Ecto neural progenitor cell (in vitro differentiated cells): ENCODE measurements around the gene NHLRC4.

ENCODE experiments used
- DNase-seq: peaks from one replicate; pipeline ENCODE4 v3.0.0-alpha.2; 2018; ENCODE audit warnings: low spot score

Gene NHLRC4

DNA sequence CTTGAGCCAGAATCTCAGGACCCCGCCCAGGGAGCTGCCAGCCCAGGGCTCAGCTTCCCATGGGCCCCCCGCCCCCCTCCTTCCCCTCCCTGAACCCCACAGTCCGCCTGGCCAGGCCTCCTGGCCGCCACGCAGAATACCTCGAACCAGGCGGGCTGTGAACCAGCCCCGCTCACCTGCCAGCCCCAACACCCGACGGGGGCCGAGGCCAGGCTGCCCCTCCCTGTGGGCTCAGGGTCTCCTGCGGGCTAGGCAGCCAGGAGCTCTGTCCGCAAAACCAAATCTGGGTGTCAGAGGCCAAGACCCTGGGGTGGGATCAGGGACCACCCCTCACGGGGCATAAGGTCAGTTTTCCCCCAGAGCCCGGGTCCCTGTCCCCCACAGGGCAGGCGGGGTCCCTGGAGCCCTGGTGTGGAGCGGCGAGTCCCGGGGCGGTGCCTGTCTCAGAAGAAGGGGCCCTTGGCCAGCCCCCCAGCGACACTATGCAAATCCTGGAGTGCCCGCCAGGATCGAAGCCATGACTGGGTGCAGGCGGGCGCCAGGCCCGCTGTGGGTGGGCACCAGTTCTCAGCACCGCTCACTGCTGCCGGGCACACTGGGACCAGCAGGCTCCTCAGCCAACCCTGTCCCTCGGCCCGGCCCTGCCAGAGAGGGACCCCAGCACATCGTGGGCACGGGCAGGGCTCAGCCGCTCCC lies 13.1 kb upstream of the NHLRC4 start:
- no peak for DNase-seq

- DNase-seq, result no peak
Observed at GRCh38 chr16:554297-554621, 12.5 kb upstream of the NHLRC4 start.

DNA sequence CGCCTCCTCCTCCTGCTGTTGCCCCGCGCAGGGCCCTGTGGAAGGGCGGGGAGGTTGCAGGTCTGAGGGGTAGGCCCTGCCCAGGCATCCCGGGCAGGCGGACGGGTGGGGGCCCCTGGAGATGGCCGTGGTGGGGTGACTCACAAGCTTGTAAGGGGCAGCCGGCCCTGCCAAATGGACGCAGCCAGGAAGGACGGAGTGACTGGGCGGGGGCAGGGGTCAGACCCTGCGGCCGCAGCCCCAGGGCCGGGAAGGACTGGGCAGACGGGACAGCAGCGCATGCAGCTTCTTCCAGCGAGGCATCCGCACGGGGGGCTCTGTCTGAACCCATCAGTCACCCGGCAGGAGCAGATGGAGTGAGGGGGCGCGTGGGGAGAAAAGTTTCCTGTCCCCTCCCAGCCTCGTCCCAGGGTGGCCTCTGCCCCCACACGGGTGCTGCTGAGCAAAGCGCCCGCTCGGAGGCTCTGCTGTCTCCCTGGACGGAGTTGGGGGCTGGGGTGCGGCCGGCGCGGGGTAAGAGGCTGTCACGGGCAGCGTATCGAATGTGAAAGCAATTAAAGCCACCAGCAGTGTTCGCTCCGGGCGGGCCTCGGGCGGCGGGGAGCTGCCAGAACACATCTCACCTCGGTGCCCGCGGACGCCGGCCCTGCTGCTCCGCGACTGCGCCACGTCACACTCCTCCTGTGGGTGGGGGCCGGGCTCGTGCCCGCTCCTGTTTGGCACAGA lies 12.0 kb upstream of the NHLRC4 start:
- no peak for DNase-seq

DNA sequence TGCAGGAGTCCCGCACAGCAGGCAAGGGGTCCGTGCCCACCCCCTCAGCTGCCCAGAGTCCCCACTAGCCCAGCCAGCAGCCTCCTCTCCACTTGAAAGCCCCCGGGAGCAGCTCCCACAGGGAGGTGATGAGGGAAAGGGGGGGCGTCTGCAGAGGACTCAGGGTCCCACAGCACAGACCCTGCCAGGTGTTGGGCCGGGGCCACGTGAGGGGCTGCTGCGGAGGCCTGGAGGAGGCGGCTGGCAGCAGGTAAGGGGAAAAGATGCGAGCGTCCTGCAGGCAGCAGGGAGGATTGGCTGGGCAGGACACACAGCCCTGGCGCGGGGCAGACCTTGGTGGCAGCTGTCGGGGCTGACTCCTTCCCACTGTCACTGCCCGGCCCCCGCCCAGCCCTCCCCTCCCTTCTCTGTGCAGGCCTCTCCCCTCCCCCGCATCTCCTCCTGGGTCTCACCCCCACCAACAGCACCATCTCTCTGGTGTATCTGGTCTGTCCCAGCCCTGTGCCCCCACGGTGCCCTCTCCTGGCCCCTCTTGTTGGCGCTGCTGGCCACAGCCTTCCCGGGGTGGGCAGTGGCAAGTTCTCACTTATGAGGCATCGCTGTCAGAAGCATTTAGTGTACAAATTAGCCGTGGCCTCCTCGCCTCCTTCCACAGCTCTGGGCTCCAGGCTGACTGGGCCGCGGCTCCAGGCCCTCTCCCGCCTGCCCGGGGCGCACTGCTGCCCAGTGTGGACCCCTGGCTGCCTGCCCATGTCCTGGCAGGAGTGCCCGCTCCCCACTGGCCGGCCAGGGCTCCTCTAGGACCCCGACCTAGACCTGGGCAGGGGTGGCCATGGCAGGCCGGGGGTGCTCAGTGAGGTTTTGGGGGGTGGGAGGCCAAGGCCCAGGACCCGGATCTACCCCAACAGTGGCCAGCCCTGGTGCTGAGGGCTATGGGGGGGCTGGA lies 11.0 kb upstream of the NHLRC4 start:
- DNase-seq, result no peak

DNA sequence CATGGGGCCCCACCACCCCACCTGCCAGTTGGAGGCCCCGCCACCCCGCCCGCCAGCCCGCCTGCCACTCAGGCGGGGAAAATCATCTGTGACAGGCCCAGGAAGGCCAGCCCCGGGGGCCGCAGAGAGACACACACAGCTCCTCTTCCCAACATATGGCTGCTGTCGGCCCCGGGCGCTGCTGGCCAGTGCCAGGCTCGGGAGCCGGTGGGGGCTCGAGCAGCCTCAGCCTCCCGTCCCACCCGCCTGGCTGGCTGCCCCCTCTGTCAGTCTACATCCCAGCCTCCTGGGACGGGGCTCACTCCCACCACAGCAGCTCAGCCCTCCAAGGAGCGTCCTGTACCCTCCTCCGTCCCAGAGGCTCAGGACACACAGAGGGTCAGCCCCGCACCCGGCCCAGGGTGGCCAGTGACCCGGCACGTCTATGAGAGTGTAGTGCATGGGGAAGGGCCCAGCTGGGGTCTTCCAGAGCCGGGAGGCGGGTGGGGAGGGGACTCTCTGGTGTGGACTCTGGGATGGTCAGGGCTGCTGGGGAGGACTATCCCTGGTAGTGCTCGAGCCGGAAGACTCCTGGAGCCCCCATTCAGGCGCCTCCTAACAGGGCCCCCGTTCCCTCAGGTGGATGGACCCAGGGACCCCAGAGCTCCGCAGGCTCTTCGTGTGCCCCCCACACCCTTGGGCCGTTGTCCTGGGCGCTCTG lies 10.2 kb upstream of the NHLRC4 start:
- no peak for DNase-seq

- no peak for DNase-seq
Observed at GRCh38 chr16:557463-558297, 9.1 kb upstream of the NHLRC4 start.

DNA sequence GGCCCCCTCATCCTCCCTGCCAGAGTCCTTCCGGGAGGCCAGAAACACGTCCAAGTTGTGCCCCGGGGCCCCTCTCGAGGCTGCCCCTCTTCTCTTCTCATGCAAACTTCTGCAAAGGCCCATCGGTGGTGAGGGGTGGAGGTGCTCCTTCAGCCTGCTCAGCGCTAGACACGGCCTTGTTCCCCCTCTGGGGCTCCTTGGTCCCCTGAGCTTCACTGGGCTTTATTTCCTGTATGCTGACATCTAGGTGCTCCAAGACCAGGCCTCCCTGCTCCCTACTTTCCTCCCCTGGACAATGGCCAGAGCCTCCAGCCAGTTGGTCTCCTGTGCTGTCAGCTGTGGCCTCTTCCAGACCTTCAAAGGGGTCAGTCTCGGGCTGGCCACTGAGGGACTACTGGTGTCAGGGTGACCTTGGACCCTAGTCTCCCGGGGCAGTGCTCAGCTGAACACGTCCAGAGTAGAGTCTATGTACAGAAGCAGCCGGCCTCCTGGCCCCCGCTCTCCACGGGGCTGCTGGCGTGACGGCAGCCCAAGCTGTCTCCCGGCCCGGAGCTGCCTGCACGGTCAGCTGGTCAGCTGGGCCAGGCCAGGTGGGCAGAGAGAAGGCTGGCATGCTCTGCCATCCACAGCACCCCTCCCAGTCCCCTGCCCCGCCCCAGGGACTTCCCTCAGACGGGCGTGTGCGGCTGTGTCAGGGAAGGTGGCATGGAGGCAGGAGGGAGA lies 8.3 kb upstream of the NHLRC4 start:
- DNase-seq, result no peak

GRCh38 chr16:559021-559380 lies 7.8 kb upstream of the NHLRC4 start:
- no peak for DNase-seq

GRCh38 chr16:559411-560203 lies 7.2 kb upstream of the NHLRC4 start:
- DNase-seq, result no peak

- no peak for DNase-seq
Observed at GRCh38 chr16:560204-560700, 6.6 kb upstream of the NHLRC4 start, which contains the start of gene PRR35. TSS of gene PRR35 (plus strand) at chr16:560394. CDS start at chr16:563295, 2,901 bp downstream.

DNA sequence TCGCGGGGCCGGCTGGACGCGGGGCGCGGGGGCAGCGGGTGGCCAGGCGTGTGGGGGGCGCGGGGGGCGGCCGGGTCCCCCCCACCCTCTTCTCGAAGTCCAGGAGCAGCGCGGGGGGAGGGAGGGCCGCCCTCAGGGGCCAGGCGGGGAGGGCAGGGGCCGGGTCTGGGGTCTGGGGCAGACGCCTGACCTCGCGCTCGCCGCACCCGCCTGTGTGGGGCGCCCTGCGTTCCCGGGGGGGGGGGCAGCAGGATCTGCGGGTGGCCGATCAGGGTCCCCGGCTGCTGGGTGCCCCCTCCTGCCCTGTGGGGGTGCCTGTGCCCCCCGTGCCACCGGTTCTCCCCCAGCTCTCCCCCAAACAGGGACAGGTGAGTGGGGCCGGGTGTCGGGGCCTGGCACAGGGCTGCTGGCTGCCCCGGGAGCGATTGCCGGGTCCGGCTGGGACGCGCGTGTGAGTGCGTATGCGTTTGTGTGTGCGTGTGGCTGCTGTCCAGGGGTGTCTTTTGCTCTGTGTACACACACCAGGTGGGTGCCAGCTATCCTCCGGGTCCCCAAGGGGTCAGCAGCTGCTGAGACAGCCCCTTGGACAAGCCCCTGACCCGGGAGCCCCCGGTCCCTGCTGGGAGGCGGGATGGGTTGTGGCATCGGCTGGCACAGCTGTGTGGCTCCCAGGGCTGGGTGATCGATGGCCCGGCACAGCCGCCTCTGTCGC lies 5.9 kb upstream of the NHLRC4 start:
- DNase-seq, result no peak

DNA sequence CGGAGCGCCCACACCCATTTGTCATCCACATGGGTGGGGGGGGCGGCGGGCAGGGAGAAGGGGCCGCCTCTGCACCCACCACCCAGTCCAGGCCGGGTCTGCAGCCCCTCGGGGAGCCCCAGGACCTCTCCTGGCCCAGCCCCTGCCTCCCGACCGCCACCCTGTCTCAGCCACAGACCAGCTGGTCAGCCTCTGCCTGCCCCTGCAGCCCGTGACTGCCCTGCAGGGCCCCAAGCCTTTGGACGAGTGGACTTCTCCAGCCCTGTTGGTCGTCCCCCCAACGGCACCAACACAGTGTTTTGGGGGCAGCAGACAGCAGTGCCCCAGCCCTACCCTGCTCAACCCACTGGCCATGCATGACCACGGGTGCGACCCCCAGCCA lies 5.4 kb upstream of the NHLRC4 start:
- DNase-seq, result no peak

DNA sequence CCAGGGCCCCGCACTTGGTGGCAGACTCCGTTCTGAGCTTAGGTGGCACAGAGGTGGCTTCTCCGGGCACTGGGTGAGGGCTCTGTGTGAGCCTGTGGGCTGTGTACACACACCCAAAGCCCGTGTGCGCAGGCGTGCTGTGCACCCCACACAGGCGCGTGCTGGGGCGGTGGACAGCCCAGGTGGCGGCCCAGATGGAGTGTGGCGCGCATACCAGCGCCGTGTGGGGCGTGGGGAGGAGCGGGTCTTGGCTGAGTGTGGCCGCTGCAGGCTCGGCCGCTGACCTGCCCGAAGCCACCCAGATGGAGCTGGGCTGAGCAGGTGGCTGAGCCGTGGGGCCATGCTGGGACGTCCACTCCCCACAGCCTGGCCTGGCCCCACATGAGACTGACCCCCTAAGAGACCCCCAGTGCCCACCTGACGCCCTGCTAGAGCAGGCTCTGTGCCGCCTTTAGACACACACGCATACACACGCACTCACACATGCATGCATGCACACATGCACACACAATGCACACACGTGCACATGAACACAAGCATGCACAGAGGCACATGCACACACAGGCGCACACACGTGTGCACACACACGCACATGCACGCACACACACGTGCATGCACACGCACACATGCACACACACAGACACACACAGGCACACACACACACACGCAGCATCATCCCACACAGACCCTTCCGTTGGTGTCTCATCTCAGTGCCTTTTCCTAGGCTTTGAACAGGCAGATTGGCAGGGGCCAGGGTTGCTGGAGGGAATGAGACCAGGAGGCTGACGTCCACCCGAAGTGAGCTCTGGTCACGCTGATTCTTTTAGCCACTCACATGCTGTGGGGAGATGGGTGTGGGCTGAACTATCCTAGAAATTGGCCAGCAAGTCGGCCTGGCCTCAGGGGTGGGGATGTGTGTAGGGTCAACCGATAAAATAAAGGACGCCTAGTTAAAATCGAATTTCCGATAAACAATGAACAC lies 4.6 kb upstream of the NHLRC4 start:
- DNase-seq, result no peak

GRCh38 chr16:563072-563644 lies 3.6 kb upstream of the NHLRC4 start:
- no peak for DNase-seq

DNA sequence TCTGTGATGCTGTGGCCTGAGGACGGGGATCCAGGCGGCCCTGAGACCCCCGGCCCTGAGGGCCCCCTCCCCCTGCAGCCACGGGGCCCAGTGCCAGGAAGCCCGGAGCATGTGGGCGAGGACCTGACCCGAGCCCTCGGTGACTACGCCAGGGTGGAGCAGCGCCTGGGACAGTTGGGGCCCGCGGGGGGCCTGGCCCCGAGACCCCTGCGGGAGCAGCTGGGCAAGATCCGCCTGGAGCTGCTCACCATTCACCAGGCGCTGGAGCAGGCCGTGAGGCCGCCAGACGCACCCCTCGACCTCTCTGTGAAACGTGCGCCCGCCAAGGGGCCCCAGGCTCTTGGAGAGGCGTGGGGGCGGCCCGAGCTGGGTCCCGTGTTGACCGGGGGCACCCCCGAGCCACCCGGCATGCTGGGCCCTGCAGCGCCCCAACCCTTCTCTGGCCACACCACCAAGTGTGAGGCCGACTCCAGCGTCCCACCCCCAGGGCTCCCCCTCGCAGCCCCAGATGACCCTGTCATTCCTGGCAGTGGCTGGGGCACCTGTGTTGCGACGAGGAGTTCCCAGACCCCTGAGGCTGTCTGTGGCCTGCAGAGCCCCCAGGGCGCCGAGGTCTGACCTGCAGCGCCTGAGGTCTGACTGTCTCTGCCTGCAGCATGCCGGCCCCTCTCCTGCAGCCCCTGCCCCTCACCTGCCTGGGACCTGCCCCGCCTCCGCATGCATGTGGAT lies 2.0 kb upstream of the NHLRC4 start:
- DNase-seq, result no peak

DNA sequence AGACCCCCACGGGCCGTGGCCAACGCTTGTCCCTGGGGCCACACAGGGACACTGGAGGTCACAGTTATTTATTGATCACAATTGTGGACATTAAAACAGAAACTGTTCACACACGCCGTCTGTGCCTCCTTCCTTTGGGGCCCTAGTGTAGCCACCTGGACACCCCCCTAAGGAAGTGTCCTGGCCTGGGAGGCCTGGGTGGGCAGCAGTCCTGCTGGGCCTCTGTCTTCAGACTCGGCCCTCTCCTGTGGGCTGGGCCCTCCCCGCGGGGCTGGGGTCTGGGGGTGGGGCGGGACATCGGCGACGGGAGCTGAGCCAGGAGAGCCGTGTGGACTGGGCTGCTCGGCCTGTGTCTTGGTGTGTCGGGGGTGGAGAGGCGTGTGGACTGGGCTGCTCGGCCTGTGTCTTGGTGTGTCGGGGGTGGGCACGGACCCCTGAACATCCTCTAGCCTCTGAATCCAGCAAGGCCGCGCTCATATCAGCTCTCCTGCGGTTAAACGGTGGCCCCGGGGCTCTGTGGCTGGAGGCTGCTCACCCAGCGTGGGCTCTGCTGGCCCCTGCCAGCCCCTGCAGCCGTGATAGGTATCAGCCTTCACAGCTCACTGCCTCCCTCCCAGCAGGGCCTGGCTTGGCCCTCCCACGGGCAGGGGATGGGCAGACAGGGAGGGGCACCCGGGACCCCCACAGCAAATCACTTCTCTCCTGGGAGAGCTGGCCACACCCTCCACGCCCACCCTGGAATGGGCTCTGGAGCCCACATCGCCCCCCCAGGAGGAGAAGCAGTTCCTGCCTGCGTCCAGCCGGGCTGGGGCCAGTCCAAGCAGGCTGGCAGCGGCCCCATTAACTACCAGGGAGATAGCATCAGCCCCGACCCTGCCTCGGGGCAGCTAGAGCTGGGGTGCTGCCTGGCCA lies 1.1 kb upstream of the NHLRC4 start:
- no peak for DNase-seq
